AG09309 (cell line): ENCODE results near the gene LIMS2.

Source experiments
- DNase-seq: peaks from one replicate; pipeline ENCODE4 v3.0.0-alpha.2; 2010; ENCODE audit warnings: low read depth
- H3K4me3 ChIP-seq: 2 replicates; pipeline ENCODE4 v1.5.1; 2011; ENCODE audit warnings: mild to moderate bottlenecking, low read depth, low read length, moderate library complexity; ENCODE audit not compliant: control insufficient read depth
- CTCF ChIP-seq: IDR thresholded peaks from 2 replicates; pipeline ENCODE4 v1.5.1; 2011; ENCODE audit warnings: mild to moderate bottlenecking, low read depth, low read length, inconsistent platforms; ENCODE audit not compliant: insufficient read depth, control insufficient read depth; ENCODE audit errors: missing control alignments

The LIMS2 gene

DNA sequence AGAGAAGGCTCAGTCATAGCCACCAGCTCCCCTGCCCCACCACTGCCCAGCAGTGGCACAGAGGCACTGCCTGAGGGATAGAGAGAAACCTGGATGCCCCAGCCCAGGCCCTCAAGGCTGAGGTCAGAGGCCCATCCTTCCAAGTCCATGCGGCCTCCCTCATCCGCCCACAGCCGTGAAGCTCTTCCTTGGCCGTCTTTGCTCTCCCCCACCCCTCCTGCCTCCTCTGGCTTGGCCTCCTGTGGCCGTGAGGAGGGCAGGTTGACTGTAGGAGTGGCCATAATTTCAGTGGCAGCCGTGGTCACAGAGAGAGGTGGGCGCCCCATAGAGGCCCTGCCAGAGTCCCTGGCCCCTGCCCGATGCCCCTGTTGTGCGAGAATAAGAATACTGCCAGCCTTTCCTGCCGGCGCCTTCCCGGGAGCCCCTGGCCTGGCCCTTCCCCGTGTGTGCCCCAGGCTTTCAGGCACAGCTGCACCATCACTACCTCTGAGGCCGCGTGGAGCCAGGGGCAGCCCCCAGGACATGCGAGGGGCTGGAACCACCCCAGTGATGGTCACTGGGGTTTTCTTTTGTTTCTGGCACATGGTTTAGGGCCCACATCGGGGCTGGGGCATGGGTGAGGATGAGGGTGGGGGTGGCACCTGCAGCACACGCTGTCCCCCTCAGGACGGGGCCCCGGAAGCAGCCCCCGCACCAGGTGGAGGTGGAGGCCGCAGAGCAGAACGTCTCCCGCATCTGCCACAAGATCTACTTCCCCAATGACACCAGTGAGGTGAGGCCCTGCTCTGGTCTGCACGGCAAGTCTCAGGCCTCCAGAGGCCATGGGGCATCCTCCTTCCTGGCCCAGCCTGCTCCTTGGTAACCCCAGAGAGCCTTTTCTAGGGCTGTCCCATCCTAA lies 42.5 kb downstream of the LIMS2 start:
- no peak for DNase-seq
- no peak for TF ChIP-seq CTCF
- no peak overlapping the region for H3K4me3 ChIP-seq

DNA sequence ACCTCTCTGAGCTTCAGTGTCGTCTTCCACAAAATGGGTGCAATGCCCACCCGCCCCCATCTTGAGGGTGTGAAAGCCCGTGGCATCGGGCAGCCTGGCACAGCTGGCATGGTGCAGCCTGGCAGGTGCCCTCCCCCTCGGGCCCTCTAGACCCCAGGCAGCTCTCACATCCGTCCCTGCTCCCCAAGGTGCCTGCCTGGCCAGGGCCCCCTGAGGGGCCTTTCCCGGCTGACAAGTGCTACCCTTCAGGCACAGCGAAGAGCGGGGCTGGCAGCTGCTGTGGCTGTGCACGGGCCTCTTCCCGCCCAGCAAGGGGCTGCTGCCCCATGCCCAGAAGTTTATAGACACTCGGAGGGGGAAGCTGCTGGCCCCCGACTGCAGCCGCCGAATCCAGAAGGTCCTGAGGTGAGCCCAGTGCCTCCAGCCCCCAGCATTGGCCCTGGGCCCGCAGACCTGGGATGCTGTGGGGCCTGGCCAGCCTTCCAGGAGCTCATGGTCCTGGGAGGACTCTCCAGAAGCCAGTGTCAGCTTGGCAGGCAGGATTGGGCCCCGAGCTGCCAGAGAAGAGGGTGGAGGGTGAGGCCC lies 43.2 kb downstream of the LIMS2 start:
- no peak overlapping the region for H3K4me3 ChIP-seq
- no peak for DNase-seq
- TF ChIP-seq CTCF = no peak

GRCh38 chr2:127631541-127631996 lies 43.8 kb downstream of the LIMS2 start:
- TF ChIP-seq CTCF = no peak
- no peak for DNase-seq
- H3K4me3 ChIP-seq = no peak overlapping the region

DNA sequence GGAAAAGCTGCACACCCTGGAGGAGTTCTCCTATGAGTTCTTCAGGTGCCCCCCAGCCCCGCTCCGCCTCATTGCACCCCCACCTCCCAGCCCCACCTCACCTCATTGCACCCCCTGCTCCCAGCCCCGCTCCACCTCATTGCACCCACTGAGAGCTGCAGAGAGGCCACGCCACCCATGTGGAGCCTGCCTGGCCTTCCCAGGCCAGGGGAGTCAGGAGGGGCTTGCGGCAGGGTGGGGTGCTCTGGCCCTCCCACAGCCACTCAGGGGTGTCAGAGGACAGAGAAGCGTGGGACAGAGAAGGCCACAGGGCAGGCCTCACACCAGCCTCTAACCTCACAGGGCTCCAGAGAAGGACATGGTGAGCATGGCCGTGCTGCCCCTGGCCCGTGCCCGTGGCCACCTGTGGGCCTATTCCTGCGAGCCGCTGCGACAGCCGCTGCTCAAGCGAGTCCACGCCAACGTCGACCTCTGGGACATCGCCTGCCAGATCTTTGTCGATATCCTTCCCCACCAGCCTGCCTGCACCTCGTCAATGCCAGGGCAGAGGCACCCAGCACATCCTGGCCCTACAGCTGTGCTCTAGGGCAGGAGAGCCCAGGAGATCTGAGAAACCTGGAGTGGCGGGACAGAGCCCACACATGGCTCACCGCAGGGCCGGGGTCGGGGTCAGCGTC lies 44.3 kb downstream of the LIMS2 start:
- H3K4me3 ChIP-seq = no peak overlapping the region
- TF ChIP-seq CTCF = no peak
- no peak for DNase-seq

GRCh38 chr2:127630096-127630863 lies 45.0 kb downstream of the LIMS2 start:
- no peak for DNase-seq
- no peak overlapping the region for H3K4me3 ChIP-seq
- TF ChIP-seq CTCF = no peak

GRCh38 chr2:127629637-127630036 lies 45.7 kb downstream of the LIMS2 start:
- no peak overlapping the region for H3K4me3 ChIP-seq
- TF ChIP-seq CTCF = no peak
- no peak for DNase-seq
